Stimulated activated CD4-positive, alpha-beta T cell treated with anti-CD3 and anti-CD28 coated beads, TNF-alpha, amount 100 ng/mL, for 24 hours (primary cell): ENCODE results near the gene RUFY3.
A peak's percentile ranks its signal among the peaks of the same experiment; 100 is the strongest.
"Not testable (repeated sequence)": the region's sequence is repeated elsewhere in the genome, so short reads cannot be mapped to it uniquely, and the experiment has no call there.

Experiments used
- DNase-seq, 3 experiments: peaks; one replicate each; pipeline ENCODE4 v3.0.0-alpha.2; 2020; ENCODE audit warnings: low read depth in 3 of 3

RUFY3 gene

GRCh38 chr4:70721747-70722146, at the start of gene RUFY3:
Gene RUFY3 (plus strand): TSS chr4:70721964. CDS start chr4:70722574, 610 bp downstream.
- DNase-seq: no peak

- DNase-seq: no peak
These were observed 47.6 kb upstream of the RUFY3 start for GRCh38 chr4:70674191-70674590.

- no peak for DNase-seq
These were observed 47.0 kb upstream of the RUFY3 start for GRCh38 chr4:70674731-70675130.

- DNase-seq: no peak
These were observed 45.1 kb upstream of the RUFY3 start for GRCh38 chr4:70676554-70677090.

- DNase-seq: no peak
These were observed 43.3 kb upstream of the RUFY3 start for GRCh38 chr4:70678383-70678999.

GRCh38 chr4:70680934-70681333, 40.8 kb upstream of the RUFY3 start:
- DNase-seq: no peak

- DNase-seq: no peak
These were observed 40.1 kb upstream of the RUFY3 start for GRCh38 chr4:70681704-70682103.

- not testable (repeated sequence) for DNase-seq
These were observed 39.6 kb upstream of the RUFY3 start for GRCh38 chr4:70682142-70682541.

- DNase-seq: peak in 1 of 3 experiments; percentile 8
These were observed 34.4 kb upstream of the RUFY3 start for GRCh38 chr4:70687392-70687791.

GRCh38 chr4:70687821-70688794, 33.7 kb upstream of the RUFY3 start, which contains the start of gene UTP3:
Gene UTP3 (plus strand): TSS chr4:70688532. CDS start chr4:70688678, 146 bp downstream.
- peak; percentile 94 for DNase-seq

GRCh38 chr4:70688795-70689231, 33.0 kb upstream of the RUFY3 start:
- DNase-seq: no peak

- no peak for DNase-seq
These were observed 30.1 kb upstream of the RUFY3 start for GRCh38 chr4:70691661-70692060.

GRCh38 chr4:70694633-70695032, 27.1 kb upstream of the RUFY3 start:
- DNase-seq: not testable (repeated sequence)

GRCh38 chr4:70698435-70698834, 23.3 kb upstream of the RUFY3 start:
- DNase-seq: not testable (repeated sequence)

GRCh38 chr4:70700712-70701111, 21.1 kb upstream of the RUFY3 start:
- no peak for DNase-seq

GRCh38 chr4:70701271-70701670, 20.5 kb upstream of the RUFY3 start:
- no peak for DNase-seq

- not testable (repeated sequence) for DNase-seq
These were observed 19.2 kb upstream of the RUFY3 start for GRCh38 chr4:70702592-70702991.

GRCh38 chr4:70703619-70704214, 18.0 kb upstream of the RUFY3 start:
- no peak for DNase-seq

- DNase-seq: peak in 1 of 3 experiments; percentile 52
These were observed 17.4 kb upstream of the RUFY3 start for GRCh38 chr4:70704215-70704930.

- DNase-seq: no peak
These were observed 16.9 kb upstream of the RUFY3 start for GRCh38 chr4:70704931-70705182.

- peak; percentile 38 to 74 (median 40) for DNase-seq
These were observed 16.4 kb upstream of the RUFY3 start for GRCh38 chr4:70705183-70706043.
